GM12878 (cell line): ENCODE measurements around the gene BUB1B. TPM values are rescaled to one million over a fixed set of nuclear protein-coding genes. Genes with fewer than 3 reads are reported as not detected.
"Not testable (repeated sequence)": the region's sequence is repeated elsewhere in the genome, so short reads cannot be mapped to it uniquely, and the experiment has no call there.

Experiments used
- ATAC-seq: fragments of 200-7000 bp; cut with Tn5 transposase; 3 replicates; pipeline ENCODE4 v1.9.1; 2020; ENCODE audit warnings: mild to moderate bottlenecking, moderate library complexity
- BruUV-seq: library from RNA; stranded (reverse); fragments of 400-500 nt; replicated peaks from 2 replicates; lab custom pipeline; 2021; lab: Mats Ljungman, UMichigan
- CTCF ChIA-PET: fragments of 300-600 bp; sonication (Branson Sonifier 250); formaldehyde crosslinking; extraction: SDS; loops from one replicate; lab custom pipeline; 2021; ENCODE audit warnings: inconsistent platforms; lab: Yijun Ruan, JAX
- POLR2A ChIA-PET: fragments of 350-600 bp; formaldehyde crosslinking; extraction: SDS; loops from one replicate; lab custom pipeline; 2021; ENCODE audit warnings: inconsistent platforms; lab: Charles Lee
- RAD21 ChIA-PET: fragments of 300-600 bp; sonication (Branson Sonifier 250); formaldehyde crosslinking; loops from one replicate; lab custom pipeline; 2023; ENCODE audit warnings: antibody characterized with exemption; ENCODE audit not compliant: unreplicated experiment; lab: Charles Lee
- SMC1A ChIA-PET: fragments of 300-600 bp; sonication (Branson Sonifier 250); formaldehyde crosslinking; loops from one replicate; lab custom pipeline; 2023; ENCODE audit not compliant: unreplicated experiment, uncharacterized antibody; lab: Charles Lee
- DNase-seq: peaks from one replicate; pipeline ENCODE4 v3.0.0-alpha.2; 2011; ENCODE audit warnings: low read depth, low spot score
- FAIRE-seq: peaks from 3 replicates; lab custom pipeline; 2011; peaks lifted over from hg19 to GRCh38; lab: Jason Lieb, UNC
- H2AFZ ChIP-seq: 2 replicates; pipeline ENCODE4 v1.6.0; 2011; ENCODE audit warnings: low read depth, low read length, control low read depth; ENCODE audit not compliant: control insufficient read depth
- H3K27ac ChIP-seq: 2 replicates; pipeline ENCODE4 v1.5.1; 2011; ENCODE audit warnings: control low read depth; ENCODE audit not compliant: control insufficient read depth, insufficient read depth
- H3K27me3 ChIP-seq, 2 experiments: replicated peaks in 1 of 2; 2 replicates each; pipeline versions ENCODE4 v1.6.0 to v1.6.1; 2011; ENCODE audit warnings: low read length in 1 of 2; ENCODE audit not compliant: control insufficient read depth in 2 of 2, insufficient read depth in 2 of 2
- H3K36me3 ChIP-seq, 2 experiments: 2 replicates each; pipeline ENCODE4 v1.5.1; 2011; ENCODE audit warnings: low read length in 1 of 2; ENCODE audit not compliant: control insufficient read depth in 2 of 2, insufficient read depth in 2 of 2
- H3K4me1 ChIP-seq: 2 replicates; pipeline ENCODE4 v1.6.1; 2011; ENCODE audit warnings: mild to moderate bottlenecking, low read length, moderate library complexity, mixed read lengths; ENCODE audit not compliant: control insufficient read depth, insufficient read depth
- H3K4me2 ChIP-seq: 2 replicates; pipeline ENCODE4 v1.6.0; 2011; ENCODE audit warnings: control low read depth; ENCODE audit not compliant: control insufficient read depth, insufficient read depth
- H3K4me3 ChIP-seq: fragments of 200-600 bp; sonication (generic); 2 replicates; pipeline ENCODE4 v1.5.1; 2016
- H3K79me2 ChIP-seq: 2 replicates; pipeline ENCODE4 v1.6.0; 2011; ENCODE audit warnings: low read length; ENCODE audit not compliant: control insufficient read depth, insufficient read depth
- H3K9ac ChIP-seq: 2 replicates; pipeline ENCODE4 v1.8.0; 2011; ENCODE audit warnings: low read length, control low read depth, mixed read lengths; ENCODE audit not compliant: control insufficient read depth, insufficient read depth
- H3K9me3 ChIP-seq: replicated peaks from 3 replicates; pipeline ENCODE4 v1.5.1; 2011; ENCODE audit warnings: mild to moderate bottlenecking, low read length; ENCODE audit not compliant: control insufficient read depth, insufficient read depth
- H4K20me1 ChIP-seq: 2 replicates; pipeline ENCODE4 v1.6.0; 2011; ENCODE audit not compliant: control insufficient read depth, insufficient read depth
- BACH1 ChIP-seq: fragments of 450-650 bp; IDR thresholded peaks from 2 replicates; pipeline ENCODE4 v1.6.1; 2017; ENCODE audit warnings: mild to moderate bottlenecking, borderline replicate concordance
- E2F8 ChIP-seq: fragments of 450-650 bp; IDR thresholded peaks from 2 replicates; pipeline ENCODE4 v1.6.1; 2018; ENCODE audit warnings: mild to moderate bottlenecking, low read depth, moderate library complexity; ENCODE audit not compliant: partially characterized antibody
- FOXK2 ChIP-seq: fragments of 450-650 bp; IDR thresholded peaks from 2 replicates; pipeline ENCODE4 v1.6.1; 2017; ENCODE audit warnings: mild to moderate bottlenecking, moderate library complexity
- HCFC1 ChIP-seq: fragments of 150-350 bp; IDR thresholded peaks from 2 replicates; pipeline ENCODE4 v1.6.1; 2014; ENCODE audit warnings: low read length
- IKZF1 ChIP-seq: fragments of 450-650 bp; conservative IDR thresholded peaks from 2 replicates; pipeline ENCODE4 v1.6.1; 2017; ENCODE audit warnings: antibody characterized with exemption, mild to moderate bottlenecking
- POLR2AphosphoS5 ChIP-seq: IDR thresholded peaks from 2 replicates; pipeline ENCODE4 v1.6.1; 2011; ENCODE audit warnings: mild to moderate bottlenecking, low read length, inconsistent platforms
- SIN3A ChIP-seq: IDR thresholded peaks from 2 replicates; pipeline ENCODE4 v1.6.1; 2012; ENCODE audit warnings: low read depth, low read length, improper control_type of control experiment
- SIX5 ChIP-seq: IDR thresholded peaks from 2 replicates; pipeline ENCODE4 v1.6.1; 2011; ENCODE audit warnings: mild to moderate bottlenecking, low read depth, low read length, moderate library complexity; ENCODE audit not compliant: severe bottlenecking
- SMAD5 ChIP-seq: IDR thresholded peaks from 2 replicates; pipeline ENCODE4 v1.6.1; 2016; ENCODE audit warnings: antibody characterized with exemption, low read depth
- WGBS: methylation state at CpG from one replicate; pipeline ENCODE4 v1.1.6; 2016; ENCODE audit warnings: low lambda C conversion rate; ENCODE audit not compliant: insufficient replicate concordance, insufficient coverage; ENCODE audit errors: missing lambda C conversion rate; 5-methylcytosine and 5-hydroxymethylcytosine counted together
- in situ Hi-C: fragments of 300-500 bp; cut with MboI; formaldehyde crosslinking; loops from 9 replicates; pipeline ENCODE4 v1.14.3; 2018; ENCODE audit warnings: mixed read lengths
- intact Hi-C: fragments of 100-400 bp; cut with micrococcal nuclease; formaldehyde crosslinking; loops from one replicate; pipeline ENCODE4 v1.14.2; 2022; ENCODE audit not compliant: unreplicated experiment
- polyA plus RNA-seq, 11 experiments: library from polyadenylated mRNA; depleted of rRNA in 4 of 11; unstranded in 6 of 11; stranded (reverse) in 5 of 11; fragments of >200 nt; fragmentation: Nextera tagmentation in 4 of 11; fragmentation: Illumina TruSeq in 1 of 11; extraction: Ambion mirVana in 4 of 11; extraction: Trizol in 1 of 11; gene quantifications; 1 replicate in 1 of 11; 2 replicates in 10 of 11; pipeline versions ENCODE4 v1.2.1 to v1.2.3, GENCODE V29; 2011 to 2016; ENCODE audit warnings: inconsistent platforms in 2 of 11, missing spikeins in 2 of 11, low read depth in 1 of 11
- total RNA-seq, 4 experiments: library from RNA; depleted of rRNA in 3 of 4; stranded (reverse); fragments of >200 nt in 3 of 4; fragmentation: Illumina TruSeq in 1 of 4; extraction: Trizol in 1 of 4; gene quantifications; 2 replicates each; pipeline versions ENCODE4 v1.2.1 to v1.2.3, GENCODE V29; 2013 to 2021

The BUB1B gene
- total and polyA plus RNA-seq, 10 of the 15 experiments (the other 5 are each of a cell fraction or from before 2014, with no cell fraction given): 29.1 to 98.6 (median 77.3) TPM

- FAIRE-seq (no peak), ATAC-seq (no peak), DNase-seq (no peak)
- SMC1A ChIA-PET: no interaction called here
- Histone ChIP-seq H3K79me2 (no peaks in the 10 kb centered on the region), H2AFZ (no peak overlapping the region), H3K9ac (no peak overlapping the region), H3K4me3 (no peak overlapping the region), H3K27ac (no peak overlapping the region), H4K20me1 (no peaks in the 10 kb centered on the region), H3K9me3 (no peaks in the 10 kb centered on the region), H3K27me3 (no peaks in the 10 kb centered on the region), H3K4me1 (no peaks in the 10 kb centered on the region), H3K36me3 (no peaks in the 10 kb centered on the region), H3K4me2 (no peak overlapping the region)
- intact Hi-C loops (no loop called here), in situ Hi-C loops (no loop called here)
- POLR2A ChIA-PET: no interaction called here
- no TSS peak for BruUV-seq
- TF ChIP-seq POLR2AphosphoS5: no peak
- no peak for TF ChIP-seq SIN3A
- TF ChIP-seq FOXK2: no peak
- no peak for TF ChIP-seq HCFC1
- TF ChIP-seq IKZF1: no peak
- no peak for TF ChIP-seq SMAD5
- TF ChIP-seq E2F8: no peak
- no peak for TF ChIP-seq BACH1
- no peak for TF ChIP-seq SIX5
- CTCF ChIA-PET: no interaction called here
- 47% methylated on average over 9 of the region's 9 CpGs for WGBS
- RAD21 ChIA-PET: no interaction called here
These were observed 26.0 kb upstream of the BUB1B start for GRCh38 chr15:40134885-40135284.

GRCh38 chr15:40135846-40136450 lies 24.9 kb upstream of the BUB1B start:
- not testable (repeated sequence) for BruUV-seq, H3K4me1 ChIP-seq

More at GRCh38 chr15:40135846-40136450, 24.9 kb upstream of the BUB1B start:
- in situ Hi-C loops, H3K4me2 ChIP-seq, DNase-seq, intact Hi-C loops, H4K20me1 ChIP-seq, H2AFZ ChIP-seq, H3K27ac ChIP-seq, H3K36me3 ChIP-seq, CTCF ChIA-PET, FAIRE-seq, H3K9ac ChIP-seq, ATAC-seq, SMC1A ChIA-PET, H3K79me2 ChIP-seq, POLR2A ChIA-PET, RAD21 ChIA-PET, H3K4me3 ChIP-seq, H3K9me3 ChIP-seq, H3K27me3 ChIP-seq: not testable (repeated sequence)
- 55% methylated on average over 1 of the region's 1 CpG for WGBS
